Measurements from ENCODE around the gene ROBO3.
A peak's percentile ranks its signal among the peaks of the same experiment; 100 is the strongest.

Gene ROBO3

DNA sequence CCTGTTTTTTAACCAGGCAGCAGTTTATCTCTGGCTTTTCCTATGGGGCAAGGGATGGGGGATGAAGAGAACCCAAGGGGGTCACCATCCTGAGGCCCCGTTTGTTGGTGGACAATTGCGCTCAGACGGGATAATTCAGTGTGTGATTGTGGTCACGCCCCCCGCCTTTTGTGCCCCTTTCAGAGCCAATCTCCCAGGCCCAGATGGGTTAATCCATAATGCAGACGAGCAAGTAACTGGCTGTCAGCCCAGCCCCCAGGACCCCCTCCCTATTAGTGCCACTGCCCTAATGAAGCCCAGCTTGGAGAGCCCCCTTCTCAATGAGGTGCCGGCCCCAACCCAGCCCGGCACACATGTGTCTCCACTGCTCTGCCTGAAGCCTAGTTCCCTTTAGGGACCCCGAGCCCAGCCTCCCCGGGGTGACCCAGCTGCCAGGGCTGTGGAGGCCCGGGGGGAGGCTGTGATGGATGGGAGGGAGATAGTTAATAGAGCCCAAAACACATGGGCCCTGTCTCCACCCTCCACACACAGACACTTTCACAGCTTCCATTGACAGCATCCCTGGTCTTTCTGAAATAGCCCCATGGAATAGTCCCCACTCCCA lies 19.1 kb upstream of the ROBO3 start:
- DNase-seq: no peak

DNA sequence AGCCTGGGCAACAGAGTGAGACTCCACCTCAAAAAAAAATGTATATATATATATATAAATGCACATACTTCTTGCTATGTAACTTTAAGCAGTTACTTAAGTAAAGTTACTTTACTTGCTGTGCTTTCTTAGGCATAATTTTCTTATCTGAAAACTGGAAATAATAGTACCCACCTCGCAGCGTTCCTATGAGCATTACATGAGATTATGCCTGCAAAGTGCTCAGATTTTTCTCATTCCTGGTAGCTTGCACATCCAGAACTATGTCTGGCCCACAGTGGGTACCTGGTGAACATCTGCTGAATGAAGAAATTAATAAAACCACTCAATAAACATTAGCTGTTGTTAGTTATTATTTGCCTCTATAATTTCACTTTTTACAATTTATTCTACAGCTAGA lies 6.1 kb upstream of the ROBO3 start:
- no peak for DNase-seq

DNA sequence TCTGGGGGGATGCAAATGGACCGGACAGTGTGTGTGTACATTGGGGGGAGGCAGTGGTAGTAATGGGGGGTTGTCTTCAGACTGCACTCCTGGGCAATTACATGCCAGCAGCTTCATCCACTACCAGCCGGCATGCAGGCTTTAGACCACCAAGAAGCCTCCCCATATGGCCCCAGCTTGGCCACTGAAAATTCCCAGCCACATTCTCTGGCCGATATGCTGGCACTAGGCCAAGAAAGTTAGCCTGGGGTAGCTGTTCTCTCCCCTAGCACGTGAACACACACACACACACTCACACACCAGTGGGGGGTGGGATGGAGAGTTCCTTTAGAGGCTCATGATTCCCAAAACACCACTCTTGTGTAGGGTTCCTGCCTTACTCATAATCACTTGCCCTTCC lies 3.6 kb upstream of the ROBO3 start:
- DNase-seq: no peak

DNA sequence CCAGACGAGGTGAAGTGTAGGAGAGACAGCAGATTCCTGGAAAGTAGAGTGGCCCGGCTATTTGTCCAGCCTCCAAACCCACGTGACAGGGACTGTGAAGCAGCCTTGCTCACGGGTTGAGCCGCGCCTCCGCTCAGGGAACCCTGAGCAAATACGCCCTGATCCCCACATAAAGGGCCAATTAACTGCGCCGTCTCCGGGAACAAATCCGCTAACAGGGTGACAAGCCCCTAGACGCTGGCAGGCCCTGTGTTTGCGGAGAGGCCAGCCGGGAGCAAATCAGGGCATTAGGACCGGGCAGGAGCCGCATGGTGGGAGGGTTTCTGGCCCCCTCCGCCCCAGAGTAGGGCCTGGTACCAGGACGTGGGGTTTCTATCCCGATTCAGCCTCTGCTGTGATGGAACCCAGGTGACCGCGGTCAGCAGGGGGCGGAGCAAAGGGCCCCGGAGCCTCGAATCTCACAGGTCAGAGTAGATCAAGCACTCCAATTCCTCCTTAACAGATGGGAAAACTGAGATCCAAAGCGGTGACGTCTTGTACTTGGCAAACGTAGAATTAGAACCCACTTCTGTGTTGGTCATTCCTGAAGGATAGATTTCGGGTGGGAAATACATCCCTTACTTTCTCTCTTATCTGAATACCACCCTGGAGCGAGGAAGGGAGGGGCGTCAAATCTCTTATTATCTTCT lies 2.0 kb upstream of the ROBO3 start:
- DNase-seq: no peak

DNA sequence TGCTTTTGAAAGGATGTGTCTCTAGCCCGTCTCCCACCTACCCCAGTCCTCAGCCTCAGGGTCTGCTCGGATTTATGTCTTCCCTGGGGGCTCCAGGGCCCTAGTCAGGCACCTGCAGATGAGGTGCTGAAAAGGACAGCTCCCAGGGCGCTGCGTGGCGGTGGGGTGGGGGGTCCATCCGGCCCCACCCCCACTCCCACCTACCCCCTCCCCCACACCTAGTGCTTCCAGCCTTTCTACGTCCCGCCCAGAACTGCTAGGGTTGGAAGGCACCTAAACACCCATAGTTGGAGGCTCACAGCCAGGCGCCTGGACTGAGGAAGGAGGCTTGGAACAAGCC lies 1.4 kb upstream of the ROBO3 start:
- DNase-seq: no peak

DNA sequence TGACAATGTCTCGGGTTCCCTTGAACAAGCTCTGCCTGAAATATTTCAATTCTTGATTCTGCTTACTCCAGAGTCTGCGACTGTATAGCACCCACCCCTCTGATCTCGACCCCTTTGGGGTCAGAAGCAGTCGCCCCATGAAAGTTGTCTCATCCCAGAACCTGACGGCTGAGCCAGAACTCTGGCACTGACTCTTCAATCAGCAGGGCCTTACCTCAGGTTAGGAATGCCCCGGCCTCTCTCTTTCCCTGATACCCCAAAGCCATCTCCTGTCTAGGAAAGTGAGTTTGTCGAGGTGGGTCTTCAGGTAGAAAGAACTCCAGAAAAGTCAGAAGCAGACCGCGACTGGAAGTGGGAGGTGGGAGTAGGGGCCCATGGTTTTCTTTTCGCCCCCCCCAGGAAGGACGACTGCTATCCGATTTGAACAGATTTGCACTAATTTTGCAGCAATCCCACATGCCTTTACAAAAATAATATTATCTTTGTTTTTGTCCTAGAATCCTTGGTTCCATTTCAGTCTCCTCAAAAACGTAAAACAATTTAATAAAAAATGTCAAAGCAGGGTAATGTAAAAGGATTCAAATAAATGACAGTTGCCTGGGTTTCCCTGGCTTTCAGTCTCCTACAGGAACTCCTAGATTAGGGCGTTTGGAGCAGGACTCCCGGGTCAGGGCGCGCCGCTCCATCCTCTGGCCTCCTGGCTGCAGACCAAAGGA lies 898 bp upstream of the ROBO3 start:
- no peak for DNase-seq

DNA sequence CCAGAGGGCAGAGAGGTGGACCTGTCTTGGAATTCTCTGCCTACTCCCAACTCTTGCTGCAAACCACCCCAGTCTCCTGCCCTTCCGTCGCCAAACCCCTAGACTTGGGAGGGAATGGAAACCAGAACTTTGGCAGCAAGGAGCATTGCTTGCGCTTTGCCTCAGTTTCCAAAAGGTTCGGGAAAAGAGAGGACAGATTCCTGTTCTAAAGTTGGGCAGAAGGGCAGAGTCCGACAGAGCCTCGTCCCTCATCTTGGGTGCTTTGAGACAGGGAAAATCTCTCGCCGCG lies 396 bp upstream of the ROBO3 start:
- no peak for DNase-seq

DNA sequence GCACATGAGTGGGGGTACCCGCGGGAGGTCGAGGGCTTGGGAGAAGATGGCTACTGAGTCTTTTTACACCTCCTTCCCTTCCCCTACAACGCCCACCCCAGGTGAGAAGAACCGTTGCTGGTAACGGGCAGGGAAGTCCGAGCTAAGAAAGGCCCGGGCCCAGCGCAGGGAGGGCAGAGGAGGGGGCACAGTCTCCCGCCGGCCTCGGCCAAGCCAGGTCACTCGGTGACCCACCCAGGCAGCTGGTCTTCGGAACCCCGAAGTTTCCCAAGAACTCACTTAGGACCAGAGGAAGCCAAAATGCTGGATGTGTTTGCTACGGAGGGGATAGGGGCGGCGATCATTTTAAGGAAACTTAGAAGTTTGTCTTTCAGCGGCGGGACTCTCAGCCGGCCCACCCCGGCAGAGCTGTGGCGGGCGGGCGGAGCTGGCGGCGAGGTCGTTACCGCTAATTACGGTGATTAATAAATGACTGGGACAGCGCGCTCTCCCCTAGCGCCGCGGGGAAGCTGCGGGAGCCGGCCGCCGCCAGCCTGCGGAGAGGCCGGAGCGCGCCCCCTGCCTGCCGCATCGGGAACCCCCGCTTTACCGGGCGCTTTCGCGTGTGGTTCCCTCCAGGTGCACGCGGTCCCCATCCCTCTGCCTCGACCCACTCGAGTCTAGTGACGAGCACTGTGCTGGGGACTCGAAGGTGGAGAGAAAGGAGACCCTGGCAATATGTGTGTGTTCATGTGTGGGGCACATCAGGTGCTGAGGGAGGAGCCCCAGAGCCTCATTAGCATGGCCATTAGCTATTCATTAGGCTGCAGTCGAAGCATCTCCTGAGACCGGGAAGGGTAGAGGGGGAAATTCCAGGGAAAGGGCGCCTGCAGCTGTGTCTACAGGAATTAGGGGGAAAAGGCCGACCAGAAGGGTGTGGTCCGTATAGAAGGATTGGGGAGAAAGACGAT lies 945 bp downstream of the ROBO3 start:
- DNase-seq: peak; percentile 29

DNA sequence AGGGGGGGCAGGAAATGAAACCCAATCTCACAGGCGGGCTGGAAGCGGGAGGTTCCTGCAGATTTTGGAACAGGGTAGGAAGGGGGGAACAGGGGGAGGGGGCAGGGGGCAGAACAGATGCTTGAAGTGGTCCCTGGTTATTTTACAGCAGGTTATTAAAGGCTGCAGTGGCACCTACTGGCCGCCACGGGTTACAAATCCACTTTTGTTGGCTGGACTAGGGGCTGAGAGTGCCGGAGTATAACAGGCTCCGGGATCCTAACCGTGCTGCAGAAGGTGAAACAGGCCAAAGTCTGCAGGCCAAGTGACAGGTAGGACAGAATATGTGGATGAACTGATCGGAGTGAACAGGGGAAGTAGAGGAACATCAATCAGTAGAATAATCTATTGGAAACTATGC lies 2.5 kb downstream of the ROBO3 start:
- DNase-seq: no peak

DNA sequence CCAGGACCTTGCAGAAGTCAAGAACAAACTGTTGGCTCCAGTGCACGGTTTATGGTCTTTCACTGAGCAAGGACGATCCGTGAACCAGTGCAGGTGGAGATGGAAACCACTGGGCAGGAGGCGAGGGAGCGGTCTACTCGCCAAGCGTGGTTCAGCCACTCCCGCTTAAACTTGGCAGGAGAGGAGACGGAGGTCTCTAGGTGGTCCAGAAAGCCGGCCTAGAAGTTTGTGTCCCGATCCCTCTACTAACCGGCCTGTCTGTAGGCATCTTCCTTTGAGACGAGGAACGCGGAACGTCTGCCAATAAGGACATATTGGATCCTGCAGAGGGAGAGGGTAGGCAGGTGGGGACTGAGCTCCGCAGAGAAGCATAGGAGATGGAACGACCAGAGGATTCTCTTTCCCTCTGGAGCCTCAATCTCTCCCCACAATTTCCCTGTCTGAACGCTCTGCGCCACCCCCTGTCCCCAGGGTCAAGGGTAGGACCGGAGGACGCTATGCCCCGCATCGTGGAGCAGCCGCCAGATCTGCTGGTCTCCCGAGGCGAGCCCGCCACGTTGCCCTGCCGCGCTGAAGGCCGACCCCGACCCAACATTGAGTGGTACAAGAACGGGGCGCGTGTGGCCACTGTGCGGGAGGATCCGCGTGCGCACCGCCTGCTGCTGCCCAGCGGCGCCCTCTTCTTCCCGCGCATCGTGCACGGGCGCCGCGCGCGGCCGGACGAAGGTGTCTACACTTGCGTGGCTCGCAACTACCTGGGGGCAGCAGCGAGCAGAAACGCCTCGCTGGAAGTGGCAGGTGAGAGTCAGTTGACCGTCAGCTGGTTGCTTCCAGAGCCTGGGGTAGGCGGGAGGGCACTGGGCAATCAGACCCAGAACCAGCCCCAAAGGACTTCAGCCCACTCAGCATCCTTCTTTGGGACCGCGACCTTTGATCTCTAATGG lies 3.4 kb downstream of the ROBO3 start:
- no peak for DNase-seq

DNA sequence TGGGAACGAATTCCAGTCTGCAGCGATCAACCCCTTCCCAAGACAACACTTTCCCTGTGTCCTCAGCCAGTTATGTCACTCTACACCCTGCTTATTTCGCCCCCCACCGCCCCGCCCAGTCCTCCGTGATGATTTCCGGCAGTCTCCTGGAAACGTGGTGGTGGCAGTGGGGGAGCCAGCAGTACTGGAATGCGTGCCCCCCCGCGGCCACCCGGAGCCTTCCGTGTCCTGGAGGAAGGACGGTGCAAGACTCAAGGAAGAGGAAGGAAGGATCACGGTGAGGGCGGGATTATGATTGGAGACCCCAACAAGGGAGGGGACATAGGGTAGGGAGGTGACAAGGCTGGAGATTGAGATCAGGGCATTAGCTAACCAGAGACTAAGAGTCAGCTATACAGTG lies 4.1 kb downstream of the ROBO3 start:
- no peak for DNase-seq

DNA sequence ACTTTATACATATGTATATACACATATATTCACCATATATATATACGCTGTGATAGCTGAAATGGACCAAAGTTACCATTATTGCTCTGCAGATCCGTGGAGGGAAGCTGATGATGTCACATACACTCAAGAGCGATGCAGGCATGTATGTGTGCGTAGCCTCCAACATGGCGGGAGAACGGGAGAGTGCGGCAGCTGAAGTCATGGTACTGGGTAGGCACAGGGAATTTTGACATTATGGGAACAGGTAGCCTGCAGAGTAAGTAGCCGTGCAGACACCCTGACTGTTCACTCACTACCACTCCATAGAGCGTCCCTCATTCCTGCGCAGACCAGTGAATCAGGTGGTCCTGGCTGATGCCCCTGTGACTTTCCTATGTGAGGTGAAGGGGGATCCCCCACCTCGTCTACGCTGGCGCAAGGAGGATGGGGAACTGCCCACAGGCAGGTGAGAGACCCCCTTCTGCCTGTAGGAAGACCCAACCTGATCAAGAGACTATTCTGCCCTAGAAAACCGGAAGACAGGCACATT lies 4.7 kb downstream of the ROBO3 start:
- no peak for DNase-seq

DNA sequence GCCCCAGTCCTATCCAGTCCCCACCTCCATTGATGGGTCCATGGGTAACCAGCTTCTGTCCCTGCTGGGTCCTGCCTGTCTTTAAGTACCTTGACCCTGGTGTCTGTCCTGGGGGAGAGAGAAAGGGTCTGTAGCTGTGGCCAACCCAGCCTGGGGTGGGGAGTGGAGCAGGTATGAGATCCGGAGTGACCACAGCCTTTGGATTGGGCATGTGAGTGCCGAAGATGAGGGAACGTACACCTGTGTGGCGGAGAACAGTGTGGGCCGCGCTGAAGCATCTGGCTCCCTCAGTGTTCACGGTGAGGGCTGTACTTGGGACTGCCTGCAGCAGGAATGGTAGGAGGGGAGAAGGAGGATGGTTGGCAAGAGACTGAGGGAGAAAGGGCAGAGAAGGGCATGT lies 5.2 kb downstream of the ROBO3 start:
- DNase-seq: no peak

DNA sequence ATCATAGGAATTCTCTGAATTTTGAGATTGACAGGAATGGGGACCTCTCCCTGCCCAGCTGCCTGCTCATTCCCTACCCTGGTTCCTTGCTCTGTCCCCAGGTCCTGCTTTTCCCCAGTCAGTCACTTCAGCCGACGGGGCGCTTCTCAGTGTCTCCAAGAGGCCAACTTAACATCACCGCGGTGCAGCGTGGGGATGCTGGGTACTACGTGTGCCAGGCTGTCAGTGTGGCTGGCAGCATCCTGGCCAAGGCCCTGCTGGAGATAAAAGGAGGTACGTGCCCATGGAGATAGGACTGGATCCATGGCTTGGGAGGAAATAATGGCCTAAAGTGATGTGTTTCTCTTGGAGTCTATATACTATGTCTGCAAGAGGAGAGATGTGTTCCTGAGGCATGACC lies 7.0 kb downstream of the ROBO3 start:
- DNase-seq: no peak

DNA sequence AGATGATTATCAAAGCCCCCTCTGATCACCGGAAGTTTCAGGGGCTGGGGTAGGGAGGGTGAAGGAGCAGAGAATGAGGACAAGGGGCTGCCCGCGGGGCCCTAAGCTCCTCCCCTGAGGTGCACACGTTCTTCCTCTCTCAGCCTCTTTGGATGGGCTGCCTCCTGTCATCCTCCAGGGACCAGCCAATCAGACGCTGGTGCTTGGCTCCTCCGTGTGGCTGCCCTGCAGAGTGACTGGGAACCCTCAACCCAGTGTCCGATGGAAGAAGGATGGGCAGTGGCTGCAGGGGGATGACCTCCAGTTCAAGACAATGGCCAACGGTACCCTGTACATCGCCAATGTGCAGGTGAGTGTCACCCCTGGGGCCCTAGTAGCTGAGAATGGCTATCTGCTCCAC lies 7.5 kb downstream of the ROBO3 start:
- no peak for DNase-seq

DNA sequence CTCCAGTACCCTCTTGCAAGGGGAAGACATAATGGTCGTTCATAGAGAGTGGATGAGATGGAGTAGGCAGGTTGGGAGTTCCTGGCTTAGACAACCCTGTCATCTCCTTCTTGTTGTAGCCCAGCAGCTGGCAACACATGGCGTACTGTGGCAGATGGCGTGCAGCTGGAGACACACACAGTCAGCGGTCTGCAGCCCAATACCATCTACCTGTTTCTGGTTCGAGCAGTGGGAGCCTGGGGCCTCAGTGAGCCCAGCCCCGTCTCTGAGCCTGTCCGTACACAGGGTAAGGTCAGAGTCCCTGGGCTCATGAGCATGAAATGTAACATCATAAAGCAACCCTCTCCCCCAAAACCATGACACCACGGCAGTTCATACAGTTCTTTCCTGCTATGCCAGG lies 8.7 kb downstream of the ROBO3 start:
- no peak for DNase-seq

DNA sequence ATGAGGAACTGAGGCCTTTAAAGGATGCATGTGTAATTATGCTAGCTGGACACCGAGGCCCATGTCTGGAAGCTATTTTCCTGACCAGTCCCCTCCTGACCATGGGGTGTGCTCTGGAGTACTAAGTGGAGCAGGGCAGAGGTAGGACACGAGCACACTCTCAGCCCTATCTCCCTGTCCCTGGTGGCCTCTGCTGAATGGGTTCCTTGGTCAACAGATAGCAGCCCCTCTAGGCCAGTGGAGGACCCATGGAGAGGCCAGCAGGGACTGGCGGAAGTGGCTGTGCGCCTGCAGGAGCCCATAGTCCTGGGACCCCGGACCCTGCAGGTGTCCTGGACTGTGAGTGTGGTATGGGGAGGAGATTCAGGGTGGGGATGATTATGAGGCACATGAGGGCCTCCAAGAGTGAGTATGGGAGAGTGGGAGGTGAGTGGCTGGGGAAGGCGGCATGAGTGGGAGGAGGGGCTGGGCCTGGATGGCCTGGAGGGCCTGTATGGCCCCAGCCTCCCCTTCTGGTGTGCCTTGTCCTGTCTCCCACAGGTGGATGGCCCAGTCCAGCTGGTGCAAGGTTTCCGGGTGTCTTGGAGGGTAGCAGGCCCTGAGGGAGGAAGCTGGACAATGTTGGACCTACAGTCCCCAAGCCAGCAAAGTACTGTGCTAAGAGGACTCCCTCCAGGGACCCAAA lies 9.5 kb downstream of the ROBO3 start:
- no peak for DNase-seq

DNA sequence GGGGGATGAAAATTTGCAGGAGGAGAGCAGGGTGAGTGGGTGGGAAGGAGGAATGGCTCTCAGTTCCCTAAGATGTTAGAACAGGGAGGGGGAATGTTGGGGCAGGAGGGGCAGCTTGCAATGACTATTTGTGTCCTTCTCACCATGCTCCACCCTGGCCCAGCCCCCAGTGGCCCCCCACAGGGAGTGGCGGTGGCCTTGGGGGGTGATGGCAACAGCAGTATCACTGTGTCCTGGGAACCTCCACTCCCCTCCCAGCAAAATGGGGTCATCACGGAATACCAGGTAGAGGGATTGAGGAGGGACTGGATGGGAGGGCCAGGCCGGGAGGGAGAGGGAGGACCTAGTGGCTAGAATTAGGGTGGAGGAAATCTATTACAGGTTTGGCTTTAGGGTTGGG lies 10.2 kb downstream of the ROBO3 start:
- DNase-seq: no peak

DNA sequence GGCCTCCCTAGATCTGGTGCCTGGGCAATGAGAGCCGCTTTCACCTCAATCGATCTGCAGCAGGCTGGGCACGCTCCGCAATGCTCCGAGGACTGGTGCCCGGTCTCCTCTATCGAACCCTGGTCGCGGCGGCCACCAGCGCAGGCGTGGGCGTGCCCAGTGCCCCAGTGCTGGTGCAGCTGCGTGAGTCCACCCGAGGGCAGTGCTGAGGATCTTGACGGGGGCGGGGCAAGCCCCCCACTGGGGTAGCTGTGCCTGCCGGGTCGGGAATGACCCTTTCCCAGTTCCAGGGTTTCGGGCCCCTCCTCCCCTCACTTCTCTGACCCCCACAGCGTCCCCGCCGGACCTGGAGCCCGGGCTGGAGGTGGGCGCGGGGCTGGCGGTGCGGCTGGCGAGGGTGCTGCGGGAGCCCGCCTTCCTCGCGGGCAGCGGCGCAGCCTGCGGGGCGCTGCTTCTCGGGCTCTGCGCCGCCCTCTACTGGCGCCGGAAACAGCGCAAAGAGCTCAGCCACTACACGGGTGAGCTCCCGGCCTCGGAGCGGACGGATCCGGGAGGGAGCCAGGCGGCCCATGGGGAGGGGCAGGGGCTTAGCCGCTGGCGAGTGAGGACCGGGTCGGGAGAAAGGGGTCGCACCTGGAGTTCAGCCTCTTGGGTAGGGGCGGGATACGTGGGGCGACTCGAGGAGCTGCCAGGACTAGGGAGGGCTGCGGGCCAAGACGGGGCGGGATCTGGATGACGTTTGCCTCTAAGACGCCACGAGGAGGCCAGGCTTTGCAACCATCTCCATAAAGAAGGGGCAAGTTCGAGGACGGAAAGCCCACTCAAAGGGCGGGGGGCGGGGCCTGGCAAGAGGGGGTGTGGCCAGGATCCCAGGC lies 10.9 kb downstream of the ROBO3 start:
- DNase-seq: peak; percentile 59

DNA sequence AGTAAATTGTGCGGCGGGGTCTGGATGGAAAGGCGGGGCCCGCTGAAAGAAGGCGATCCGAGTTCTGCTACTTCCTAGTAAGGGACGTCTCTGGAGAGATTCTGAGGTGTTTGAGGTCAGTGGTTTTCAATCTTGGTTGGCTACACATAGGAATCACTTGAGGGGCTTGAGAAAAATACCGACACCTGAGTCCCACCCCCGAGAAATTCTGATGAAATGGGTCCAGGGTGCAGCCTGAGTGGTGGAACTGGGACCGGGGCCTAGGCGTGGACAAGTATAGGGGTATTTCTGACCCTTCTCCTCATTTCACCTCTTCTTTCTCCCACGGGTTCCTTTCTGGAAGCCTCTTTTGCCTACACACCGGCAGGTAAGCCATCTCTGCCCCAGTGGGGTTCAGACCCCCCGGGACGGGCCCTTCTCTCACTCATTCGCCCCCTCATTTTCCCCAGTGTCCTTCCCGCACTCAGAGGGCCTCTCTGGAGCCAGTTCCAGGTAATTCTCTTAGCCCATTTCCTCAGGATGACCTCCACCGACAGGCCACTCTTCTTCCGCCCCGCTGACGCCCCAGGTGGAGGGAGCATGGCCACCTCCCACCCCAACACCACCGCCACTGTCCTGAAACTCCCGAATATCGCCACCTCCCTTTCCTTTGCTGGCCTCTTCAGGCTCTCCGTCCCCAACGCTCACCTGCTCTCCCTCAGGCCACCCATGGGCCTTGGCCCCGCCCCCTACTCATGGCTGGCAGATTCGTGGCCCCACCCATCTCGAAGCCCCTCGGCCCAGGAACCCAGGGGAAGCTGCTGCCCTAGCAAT lies 11.8 kb downstream of the ROBO3 start:
- DNase-seq: no peak

Measured in effector CD4-positive, alpha-beta T cell (primary cell).